ENCODE measurements around the gene GTF2F1.
"Not testable (repeated sequence)": the region's sequence is repeated elsewhere in the genome, so short reads cannot be mapped to it uniquely, and the experiment has no call there.

The GTF2F1 gene

GRCh38 chr19:6354098-6354674 is 38.8 kb downstream of the GTF2F1 start:
- no peak for DNase-seq

GRCh38 chr19:6352381-6353165 is 40.4 kb downstream of the GTF2F1 start:
- no peak for DNase-seq

GRCh38 chr19:6350688-6351087 is 42.3 kb downstream of the GTF2F1 start:
- DNase-seq, result no peak

- not testable (repeated sequence) for DNase-seq
Measured at GRCh38 chr19:6349271-6349670, 43.7 kb downstream of the GTF2F1 start.

- no peak for DNase-seq
Measured at GRCh38 chr19:6343462-6343861, 49.5 kb downstream of the GTF2F1 start.

GRCh38 chr19:6340493-6341201 is 52.3 kb downstream of the GTF2F1 start:
- DNase-seq, result no peak

GRCh38 chr19:6334490-6335285 is 58.3 kb downstream of the GTF2F1 start:
- no peak for DNase-seq

- no peak for DNase-seq
Measured at GRCh38 chr19:6333439-6333838, 59.5 kb downstream of the GTF2F1 start, which contains the start of gene ACER1. ACER1 (minus strand) TSS chr19:6333612; CDS start chr19:6333551, 61 bp downstream.
